Peyer's patch (tissue), 4 donors: Measurements from ENCODE around the gene FAM20A.

Experiments used
- CTCF ChIP-seq, 6 experiments: fragments of 450-650 bp in 4 of 6; fragments of 200-600 bp in 2 of 6; sonication (generic) in 1 of 6; IDR thresholded peaks; one replicate each; pipeline ENCODE4 v1.5.1; 2017 to 2019; ENCODE audit warnings: antibody characterized with exemption in 6 of 6, mild to moderate bottlenecking in 3 of 6, moderate library complexity in 1 of 6
- POLR2A ChIP-seq, 2 donors: fragments of 450-650 bp; IDR thresholded peaks; one replicate each; pipeline ENCODE4 v1.5.1; 2017; ENCODE audit warnings: antibody characterized with exemption in 2 of 2, mild to moderate bottlenecking in 2 of 2, moderate library complexity in 2 of 2

- no peak for TF ChIP-seq CTCF (IDR thresholded peaks at IDR 0.05)
- no peak for TF ChIP-seq POLR2A (IDR thresholded peaks at IDR 0.05)
Observed at GRCh38 chr17:68612923-68613292, 11.7 kb upstream of the FAM20A start.
